ENCODE results near the gene CCDC6. TPM values are rescaled to one million over a fixed set of nuclear protein-coding genes. Genes with fewer than 3 reads are reported as not detected.
A peak's percentile ranks its signal among the peaks of the same experiment; 100 is the strongest.
"Not testable (repeated sequence)": the region's sequence is repeated elsewhere in the genome, so short reads cannot be mapped to it uniquely, and the experiment has no call there.

CCDC6 gene
- total RNA-seq, 1 experiment from 2014 or later, result 22.0 TPM

- DNase-seq (ENCODE audit: low read depth), result no peak
Measured at GRCh38 chr10:59880971-59881510, 25.3 kb downstream of the CCDC6 start.

DNA sequence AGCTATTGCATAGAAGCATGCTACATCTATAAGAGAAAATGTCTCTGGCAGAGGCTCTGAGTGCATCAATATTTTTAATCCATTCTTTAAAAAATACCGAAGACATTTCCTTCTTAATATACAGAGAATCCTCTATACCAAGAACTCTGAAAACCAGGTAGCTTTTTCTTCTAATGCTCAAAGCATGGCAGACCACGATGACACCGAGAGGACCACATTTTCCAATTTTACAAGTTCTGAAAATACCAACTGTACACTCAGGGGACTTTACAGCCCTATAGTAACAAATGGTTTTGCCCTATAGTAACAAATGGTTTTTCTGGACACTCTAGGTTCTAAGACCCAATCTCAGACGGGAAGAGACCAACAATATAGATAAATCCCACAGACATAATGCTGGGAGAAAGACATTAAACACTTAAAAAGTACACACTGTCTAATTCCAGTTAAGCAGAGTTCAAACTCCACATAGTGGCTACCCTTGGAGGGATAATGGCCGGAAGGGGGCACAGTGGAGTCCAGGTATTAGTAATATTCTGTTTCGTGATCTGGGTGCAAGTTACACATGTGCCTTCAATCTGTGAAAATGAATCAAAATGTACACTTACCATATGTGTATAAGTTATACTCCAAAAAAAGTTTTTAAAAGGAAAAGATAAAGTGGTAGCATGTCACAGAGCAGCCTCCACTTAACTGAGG is 26.2 kb downstream of the CCDC6 start:
- DNase-seq (ENCODE audit: low read depth), result no peak

- DNase-seq (ENCODE audit: low read depth), result no peak
Measured at GRCh38 chr10:59879363-59879913, 26.9 kb downstream of the CCDC6 start.

- DNase-seq (ENCODE audit: low read depth), result no peak
Measured at GRCh38 chr10:59878915-59879314, 27.4 kb downstream of the CCDC6 start.

GRCh38 chr10:59878289-59878688 is 28.1 kb downstream of the CCDC6 start:
- no peak for DNase-seq (ENCODE audit: low read depth)

GRCh38 chr10:59877191-59877671 is 29.1 kb downstream of the CCDC6 start:
- peak; percentile 51 for DNase-seq (ENCODE audit: low read depth)

DNA sequence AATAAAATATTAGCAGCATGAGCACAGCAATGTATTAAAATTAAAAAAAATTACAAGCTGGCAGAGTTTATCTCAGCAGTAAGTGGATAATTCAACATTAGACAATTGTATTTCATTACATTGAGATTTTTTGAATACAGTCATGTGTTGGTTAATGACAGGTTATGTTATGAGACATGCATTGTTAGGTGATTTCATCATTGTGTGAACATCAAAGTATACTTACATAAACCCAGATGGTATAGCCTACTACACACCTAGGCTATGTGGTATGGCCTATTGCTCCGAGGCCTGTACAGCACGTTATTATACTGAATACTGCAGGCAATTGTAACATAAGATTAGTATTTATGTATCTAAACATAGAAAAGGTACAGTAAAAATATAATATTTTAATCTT is 29.7 kb downstream of the CCDC6 start:
- DNase-seq (ENCODE audit: low read depth), result peak; percentile 17

- DNase-seq (ENCODE audit: low read depth), result not testable (repeated sequence)
Measured at GRCh38 chr10:59876208-59876607, 30.1 kb downstream of the CCDC6 start.

DNA sequence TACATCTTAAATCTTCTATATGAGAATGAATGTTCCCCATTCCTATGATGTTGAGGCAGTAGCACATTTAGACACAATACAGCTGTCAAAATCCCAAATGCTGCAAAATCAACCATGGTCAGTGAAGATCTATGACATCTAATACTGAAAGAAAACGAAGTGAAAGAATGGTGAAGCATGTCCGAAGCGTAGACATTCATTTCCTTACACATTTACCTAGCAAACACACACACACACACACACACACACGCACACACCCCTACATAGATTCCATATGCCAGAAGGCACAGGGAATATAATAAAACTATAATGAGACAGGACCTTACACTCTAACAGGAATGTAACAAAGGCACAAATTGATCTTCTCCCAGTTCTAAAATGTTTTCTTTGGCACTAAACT is 32.5 kb downstream of the CCDC6 start:
- DNase-seq (ENCODE audit: low read depth), result no peak

- DNase-seq (ENCODE audit: low read depth), result peak; percentile 48
Measured at GRCh38 chr10:59872892-59873463, 33.4 kb downstream of the CCDC6 start.

DNA sequence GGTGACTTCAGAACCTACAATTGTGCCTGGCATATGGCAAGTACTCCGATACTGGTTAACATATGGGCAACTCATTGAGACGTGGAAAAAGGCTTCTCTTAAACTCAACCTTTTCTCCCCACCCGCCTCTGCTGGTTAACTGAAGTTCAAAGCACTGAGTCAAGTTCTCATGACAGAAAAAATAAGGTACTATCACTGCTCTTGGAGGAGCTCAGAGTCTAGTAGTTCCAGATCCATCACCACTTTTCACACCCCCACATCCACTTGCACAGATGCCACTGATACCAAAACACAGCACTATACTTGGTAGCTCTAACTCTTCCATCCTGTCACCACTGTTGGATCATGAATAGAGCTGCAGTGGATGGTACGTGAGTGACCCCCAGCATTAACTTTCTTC is 36.2 kb downstream of the CCDC6 start:
- no peak for DNase-seq (ENCODE audit: low read depth)

- no peak for DNase-seq (ENCODE audit: low read depth)
Measured at GRCh38 chr10:59869594-59869940, 36.8 kb downstream of the CCDC6 start.

- no peak for DNase-seq (ENCODE audit: low read depth)
Measured at GRCh38 chr10:59868696-59869593, 37.4 kb downstream of the CCDC6 start.

GRCh38 chr10:59867590-59867989 is 38.8 kb downstream of the CCDC6 start:
- no peak for DNase-seq (ENCODE audit: low read depth)

DNA sequence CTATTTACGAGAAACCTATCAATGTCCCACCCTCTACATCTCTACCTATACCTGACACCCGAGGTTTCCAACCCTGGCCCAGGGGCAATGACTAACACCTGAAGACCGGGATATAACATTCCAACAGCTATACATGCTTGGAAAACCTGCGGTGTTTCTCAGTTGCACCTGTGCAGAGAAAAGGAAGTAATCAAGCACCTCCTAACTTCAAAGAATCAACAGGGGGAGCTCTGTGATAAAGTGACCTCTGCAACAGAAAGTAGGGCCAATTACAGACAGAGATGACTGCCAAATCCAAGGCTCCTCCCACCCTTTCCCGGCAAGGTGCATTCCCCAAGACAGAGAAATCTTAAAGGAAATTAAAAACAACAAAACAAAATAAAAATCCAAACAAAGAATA is 41.3 kb downstream of the CCDC6 start:
- DNase-seq (ENCODE audit: low read depth), result peak; percentile 4

- DNase-seq (ENCODE audit: low read depth), result no peak
Measured at GRCh38 chr10:59864141-59864962, 42.0 kb downstream of the CCDC6 start.

- DNase-seq (ENCODE audit: low read depth), result no peak
Measured at GRCh38 chr10:59859570-59859969, 46.8 kb downstream of the CCDC6 start.

- DNase-seq (ENCODE audit: low read depth), result no peak
Measured at GRCh38 chr10:59857921-59858320, 48.4 kb downstream of the CCDC6 start.

DNA sequence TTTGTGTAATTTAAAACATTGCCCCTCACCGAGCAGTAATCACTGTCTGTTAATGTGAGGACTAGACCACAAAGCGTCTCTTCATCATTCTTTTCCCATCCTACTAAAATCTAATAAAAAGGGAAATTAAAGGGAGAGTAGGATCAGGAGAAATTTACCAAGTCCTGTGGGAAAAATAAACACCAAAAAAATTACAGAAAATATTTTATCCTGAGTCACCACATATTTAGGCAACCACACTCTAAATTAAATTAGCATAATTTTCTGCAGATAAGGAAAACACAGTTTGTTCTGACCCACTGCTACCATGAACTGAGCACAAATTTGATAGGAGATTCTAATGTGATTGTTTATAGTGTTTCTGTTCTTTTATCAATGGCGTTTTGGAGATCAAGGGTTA is 49.3 kb downstream of the CCDC6 start:
- no peak for DNase-seq (ENCODE audit: low read depth)

DNA sequence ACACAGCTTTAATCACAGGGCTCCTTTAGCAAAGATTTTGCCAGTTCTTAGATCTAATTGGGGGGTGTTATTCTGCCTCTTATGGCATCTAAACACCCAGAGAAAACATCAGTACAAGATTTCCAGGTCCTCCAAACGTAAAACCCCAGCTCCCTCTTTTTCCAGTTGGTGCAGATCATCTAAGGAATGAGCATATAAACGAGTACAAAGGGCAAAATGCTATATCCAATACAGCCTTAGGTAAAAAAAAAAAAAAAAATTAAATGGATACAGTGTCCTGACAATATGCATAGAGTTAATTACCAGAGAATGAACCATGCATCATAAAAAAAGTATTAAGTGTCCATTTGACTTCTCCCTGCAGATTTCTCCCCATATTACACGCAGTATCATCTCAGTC is 50.3 kb downstream of the CCDC6 start:
- DNase-seq (ENCODE audit: low read depth), result no peak

GRCh38 chr10:59854571-59854970 is 51.8 kb downstream of the CCDC6 start:
- no peak for DNase-seq (ENCODE audit: low read depth)
